Esophagus muscularis mucosa (tissue), 3 donors: ENCODE results near the gene TLDC2.

Experiments
- POLR2A ChIP-seq: fragments of 450-650 bp; IDR thresholded peaks from one replicate; pipeline ENCODE4 v1.6.1; 2017; ENCODE audit warnings: antibody characterized with exemption, moderate library complexity, mild to moderate bottlenecking, low read depth
- POLR2AphosphoS5 ChIP-seq, 2 donors: sonication (generic); formaldehyde crosslinking; IDR thresholded peaks; one replicate each; pipeline ENCODE4 v1.6.1; 2017; ENCODE audit warnings: antibody characterized with exemption in 2 of 2
- TF ChIP-seq, protein P1 (sequence below), 3 experiments: fragments of 200-600 bp in 2 of 3; fragments of 450-650 bp in 1 of 3; sonication (generic) in 2 of 3; IDR thresholded peaks; one replicate each; pipeline ENCODE4 v1.5.1; 2017 to 2019; ENCODE audit warnings: antibody characterized with exemption in 3 of 3, mild to moderate bottlenecking in 2 of 3, moderate library complexity in 1 of 3

DNA sequence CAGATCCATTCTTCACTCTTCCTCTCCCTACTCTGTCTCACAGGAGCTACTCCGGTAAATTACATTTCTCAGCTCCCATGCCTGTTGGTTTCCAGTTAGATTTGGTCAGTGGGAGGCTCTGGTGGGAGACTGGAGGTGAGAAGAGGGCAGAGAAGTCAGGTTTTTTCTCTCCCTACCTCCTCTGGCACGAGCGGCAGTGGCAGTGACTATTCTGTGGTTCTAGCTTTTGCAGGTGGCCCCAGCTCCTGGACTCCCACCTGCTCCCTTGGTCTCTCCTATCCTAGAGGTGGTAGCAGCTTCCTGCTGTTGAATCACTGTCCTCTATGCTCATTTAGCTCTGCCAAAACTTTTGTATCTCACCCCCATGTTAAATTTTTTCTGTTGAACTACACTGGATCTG lies 17.9 kb downstream of the TLDC2 start:
- TF ChIP-seq, protein P1, sequence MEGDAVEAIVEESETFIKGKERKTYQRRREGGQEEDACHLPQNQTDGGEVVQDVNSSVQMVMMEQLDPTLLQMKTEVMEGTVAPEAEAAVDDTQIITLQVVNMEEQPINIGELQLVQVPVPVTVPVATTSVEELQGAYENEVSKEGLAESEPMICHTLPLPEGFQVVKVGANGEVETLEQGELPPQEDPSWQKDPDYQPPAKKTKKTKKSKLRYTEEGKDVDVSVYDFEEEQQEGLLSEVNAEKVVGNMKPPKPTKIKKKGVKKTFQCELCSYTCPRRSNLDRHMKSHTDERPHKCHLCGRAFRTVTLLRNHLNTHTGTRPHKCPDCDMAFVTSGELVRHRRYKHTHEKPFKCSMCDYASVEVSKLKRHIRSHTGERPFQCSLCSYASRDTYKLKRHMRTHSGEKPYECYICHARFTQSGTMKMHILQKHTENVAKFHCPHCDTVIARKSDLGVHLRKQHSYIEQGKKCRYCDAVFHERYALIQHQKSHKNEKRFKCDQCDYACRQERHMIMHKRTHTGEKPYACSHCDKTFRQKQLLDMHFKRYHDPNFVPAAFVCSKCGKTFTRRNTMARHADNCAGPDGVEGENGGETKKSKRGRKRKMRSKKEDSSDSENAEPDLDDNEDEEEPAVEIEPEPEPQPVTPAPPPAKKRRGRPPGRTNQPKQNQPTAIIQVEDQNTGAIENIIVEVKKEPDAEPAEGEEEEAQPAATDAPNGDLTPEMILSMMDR (IDR thresholded peaks at IDR 0.05): no peak
- TF ChIP-seq POLR2A: no peak
- no peak for TF ChIP-seq POLR2AphosphoS5 (IDR thresholded peaks at IDR 0.05)
